Activated CD4-positive, alpha-beta memory T cell treated with anti-CD3 and anti-CD28 coated beads, Interleukin-2, amount 10 ng/mL, durations not matched to agents 7 days and 5 days (primary cell): ENCODE data around the gene OTUD5. TPM values are rescaled to one million over a fixed set of nuclear protein-coding genes. Genes with fewer than 3 reads are reported as not detected.

ENCODE experiments used
- CTCF ChIA-PET: fragments of 350-600 bp; sonication (Branson Sonifier 250); formaldehyde crosslinking; loops from one replicate; lab custom pipeline; 2021; ENCODE audit warnings: antibody characterized with exemption, inconsistent platforms; lab: Charles Lee
- POLR2A ChIA-PET: fragments of 350-600 bp; sonication (Branson Sonifier 250); formaldehyde crosslinking; loops from one replicate; lab custom pipeline; 2021; ENCODE audit warnings: antibody characterized with exemption; lab: Charles Lee
- DNase-seq: peaks from one replicate; pipeline ENCODE4 v3.0.0-alpha.2; 2020
- H3K27ac Mint-ChIP-seq: one replicate; pipeline ENCODE4 v1.8.0; 2021; ENCODE audit warnings: mild to moderate bottlenecking, mixed read lengths
- H3K27me3 Mint-ChIP-seq: one replicate; pipeline ENCODE4 v1.8.0; 2021; ENCODE audit warnings: mixed read lengths
- H3K36me3 Mint-ChIP-seq: one replicate; pipeline ENCODE4 v1.8.0; 2021; ENCODE audit warnings: low read depth, mixed read lengths
- H3K4me1 Mint-ChIP-seq: one replicate; pipeline ENCODE4 v1.8.0; 2021; ENCODE audit warnings: mixed read lengths
- H3K4me3 Mint-ChIP-seq: one replicate; pipeline ENCODE4 v1.8.0; 2021; ENCODE audit warnings: mild to moderate bottlenecking, mixed read lengths
- H3K9me3 Mint-ChIP-seq: one replicate; pipeline ENCODE4 v1.8.0; 2021; ENCODE audit warnings: mixed read lengths
- total RNA-seq, 2 experiments: library from RNA; stranded (reverse); gene quantifications; one replicate each; pipeline ENCODE4 v1.2.3, GENCODE V29; 2021

OTUD5 gene
- total RNA-seq, 2 experiments from 2014 or later, result 63.2 to 63.7 TPM

- H3K36me3 Mint-ChIP-seq, result peaks cover 11% of the 10 kb centered on the region
- CTCF ChIA-PET, result no interaction called here
- POLR2A ChIA-PET, result interaction anchor here (0.8 to 1.7 kb wide), 2 partner anchors 9 to 10 kb away, joined by 3 to 6 read pairs; no protein-coding TSS in a partner anchor
- no peaks in the 10 kb centered on the region for H3K9me3 Mint-ChIP-seq
- no peaks in the 10 kb centered on the region for H3K27me3 Mint-ChIP-seq
- peaks cover 15% of the 10 kb centered on the region for H3K4me1 Mint-ChIP-seq
- H3K4me3 Mint-ChIP-seq, result no peak overlapping the region
- no peak for DNase-seq
- H3K27ac Mint-ChIP-seq, result no peak overlapping the region
Observed at GRCh38 chrX:48968377-48968776, 11.0 kb upstream of the OTUD5 start.

- Mint-ChIP-seq H3K4me3 (no peak overlapping the region), H3K27ac (no peak overlapping the region), H3K27me3 (no peaks in the 10 kb centered on the region), H3K9me3 (no peaks in the 10 kb centered on the region), H3K4me1 (peaks cover 4% of the 10 kb centered on the region), H3K36me3 (peaks cover 3% of the 10 kb centered on the region)
- ChIA-PET CTCF (no interaction called here), POLR2A (no interaction called here)
- no peak for DNase-seq
Observed at GRCh38 chrX:48966796-48967579, 9.6 kb upstream of the OTUD5 start.

DNA sequence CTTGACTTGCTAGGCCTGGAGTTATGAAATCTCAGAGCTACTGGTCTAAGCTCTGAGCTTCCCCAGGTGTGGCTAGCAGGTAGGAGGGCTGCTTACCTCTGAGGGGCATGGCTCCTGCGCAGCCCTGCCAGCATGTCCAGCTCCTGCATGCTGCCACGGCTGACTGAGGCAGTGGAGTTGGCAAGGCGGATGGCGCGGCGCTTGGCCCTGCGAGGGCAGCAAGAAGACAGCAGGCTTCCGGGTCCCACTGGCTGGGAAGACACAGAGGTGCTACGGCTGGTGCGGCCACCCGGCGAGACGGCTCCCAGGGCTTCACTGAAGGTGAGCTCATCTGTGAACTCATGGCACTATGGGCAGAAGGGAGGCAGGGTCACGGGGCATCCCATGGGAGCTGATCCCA lies 8.6 kb upstream of the OTUD5 start:
- peaks cover 2% of the 10 kb centered on the region for H3K4me1 Mint-ChIP-seq
- ChIA-PET CTCF (no interaction called here), POLR2A (no interaction called here)
- no peaks in the 10 kb centered on the region for H3K9me3 Mint-ChIP-seq
- no peak overlapping the region for H3K4me3 Mint-ChIP-seq
- peaks cover 9% of the 10 kb centered on the region for H3K36me3 Mint-ChIP-seq
- H3K27me3 Mint-ChIP-seq, result no peaks in the 10 kb centered on the region
- H3K27ac Mint-ChIP-seq, result no peak overlapping the region
- no peak for DNase-seq

DNA sequence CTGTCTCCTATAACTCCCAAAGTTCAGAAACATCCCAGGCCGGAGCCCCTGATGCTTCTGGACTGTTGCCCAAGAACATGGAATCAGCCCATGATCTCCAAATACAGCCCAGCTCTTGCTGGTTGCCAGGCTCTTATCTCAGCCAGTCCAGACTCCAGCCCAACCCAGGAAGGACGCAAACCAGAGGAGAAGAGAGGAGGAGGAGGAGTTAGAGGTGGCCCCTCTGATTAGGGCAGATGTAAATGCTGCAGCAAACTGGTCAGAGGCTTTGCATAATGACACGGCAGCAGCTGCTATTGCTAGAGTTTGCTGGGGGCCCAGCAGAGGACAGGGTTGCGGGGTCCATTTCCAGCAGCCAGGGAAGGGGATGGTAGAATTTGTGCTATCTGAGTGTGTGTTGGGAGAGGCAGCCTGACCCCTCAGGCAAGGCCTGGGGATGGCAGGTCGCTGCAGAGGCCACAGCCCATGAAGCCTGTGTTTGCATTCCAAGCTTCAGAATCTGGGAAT lies 4.2 kb upstream of the OTUD5 start:
- H3K36me3 Mint-ChIP-seq, result peaks cover 9% of the 10 kb centered on the region

GRCh38 chrX:48960291-48960690 lies 2.9 kb upstream of the OTUD5 start:
- no peak for DNase-seq
- ChIA-PET POLR2A (interaction anchor here (1.4 to 6.8 kb wide), 3 partner anchors 18 to 160 kb away, joined by 3 to 125 read pairs (median 21); partner anchors contain the start of gene TFE3), CTCF (interaction anchor here (0.6 kb wide), 1 partner anchor 42 kb away, joined by 5 read pairs; the partner anchor contains the start of gene GRIPAP1)
- Mint-ChIP-seq H3K4me1 (peaks cover 29% of the 10 kb centered on the region), H3K9me3 (no peaks in the 10 kb centered on the region), H3K36me3 (peaks cover 12% of the 10 kb centered on the region), H3K27me3 (no peaks in the 10 kb centered on the region), H3K27ac (no peak overlapping the region), H3K4me3 (peak overlapping the region; percentile 36)

More for the DNA sequence above, 4.2 kb upstream of the OTUD5 start:
- Mint-ChIP-seq H3K9me3 (no peaks in the 10 kb centered on the region), H3K27me3 (no peaks in the 10 kb centered on the region), H3K4me1 (peaks cover 18% of the 10 kb centered on the region), H3K27ac (no peak overlapping the region), H3K4me3 (no peak overlapping the region)
- ChIA-PET POLR2A (no interaction called here), CTCF (no interaction called here)
- no peak for DNase-seq

DNA sequence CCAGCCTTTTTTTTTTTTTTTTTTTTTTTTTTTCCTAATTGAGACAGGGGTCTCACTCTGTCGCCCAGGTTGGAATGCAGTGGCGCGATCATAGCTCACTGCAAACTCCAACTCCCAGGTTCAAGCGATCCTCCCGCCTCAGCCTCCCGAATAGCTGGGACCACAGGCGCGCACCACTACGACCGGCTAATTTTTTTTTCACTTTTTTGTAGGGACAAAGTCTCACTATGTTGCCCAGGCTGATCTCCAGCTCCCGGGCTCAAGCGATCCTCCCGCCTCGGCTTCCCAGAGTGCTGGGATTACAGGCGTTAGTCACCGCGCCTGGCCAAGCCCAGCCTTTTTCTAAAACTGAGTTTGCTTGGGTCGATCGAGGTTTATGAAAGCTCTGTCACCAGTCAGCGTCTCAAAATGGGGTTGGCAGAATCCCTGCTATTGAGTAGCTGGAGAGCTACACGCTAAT lies 1.3 kb upstream of the OTUD5 start:
- DNase-seq, result peak; percentile 31
- Mint-ChIP-seq H3K9me3 (no peaks in the 10 kb centered on the region), H3K4me1 (peaks cover 43% of the 10 kb centered on the region), H3K4me3 (peak overlapping the region; percentile 98), H3K27me3 (no peaks in the 10 kb centered on the region), H3K27ac (peak overlapping the region; percentile 100), H3K36me3 (peaks cover 22% of the 10 kb centered on the region)
- CTCF ChIA-PET, result interaction anchor here (0.7 to 1.8 kb wide), 10 partner anchors 18 to 419 kb away, joined by 3 to 9 read pairs (median 4); partner anchors contain the start of genes GRIPAP1, TBC1D25 and TFE3
- POLR2A ChIA-PET, result interaction anchor here (0.9 to 6.8 kb wide), 18 partner anchors 9 to 282 kb away, joined by 3 to 125 read pairs (median 6); partner anchors contain the start of genes GRIPAP1, KCND1, PQBP1 and SLC35A2

- Mint-ChIP-seq H3K4me3 (peak overlapping the region; percentile 98), H3K27me3 (no peaks in the 10 kb centered on the region), H3K36me3 (peaks cover 22% of the 10 kb centered on the region), H3K27ac (peak overlapping the region; percentile 100), H3K4me1 (peaks cover 49% of the 10 kb centered on the region), H3K9me3 (no peaks in the 10 kb centered on the region)
- ChIA-PET POLR2A (interaction anchor here (0.7 to 6.8 kb wide), 17 partner anchors 11 to 318 kb away, joined by 3 to 125 read pairs (median 6); partner anchors contain the start of genes GRIPAP1, KCND1, PQBP1 and SLC35A2), CTCF (interaction anchor here (0.7 to 1.8 kb wide), 10 partner anchors 17 to 418 kb away, joined by 3 to 9 read pairs (median 4); partner anchors contain the start of genes GRIPAP1, TBC1D25 and TFE3)
- DNase-seq, result peak; percentile 94
Observed at GRCh38 chrX:48957827-48958634, 624 bp upstream of the OTUD5 start.

DNA sequence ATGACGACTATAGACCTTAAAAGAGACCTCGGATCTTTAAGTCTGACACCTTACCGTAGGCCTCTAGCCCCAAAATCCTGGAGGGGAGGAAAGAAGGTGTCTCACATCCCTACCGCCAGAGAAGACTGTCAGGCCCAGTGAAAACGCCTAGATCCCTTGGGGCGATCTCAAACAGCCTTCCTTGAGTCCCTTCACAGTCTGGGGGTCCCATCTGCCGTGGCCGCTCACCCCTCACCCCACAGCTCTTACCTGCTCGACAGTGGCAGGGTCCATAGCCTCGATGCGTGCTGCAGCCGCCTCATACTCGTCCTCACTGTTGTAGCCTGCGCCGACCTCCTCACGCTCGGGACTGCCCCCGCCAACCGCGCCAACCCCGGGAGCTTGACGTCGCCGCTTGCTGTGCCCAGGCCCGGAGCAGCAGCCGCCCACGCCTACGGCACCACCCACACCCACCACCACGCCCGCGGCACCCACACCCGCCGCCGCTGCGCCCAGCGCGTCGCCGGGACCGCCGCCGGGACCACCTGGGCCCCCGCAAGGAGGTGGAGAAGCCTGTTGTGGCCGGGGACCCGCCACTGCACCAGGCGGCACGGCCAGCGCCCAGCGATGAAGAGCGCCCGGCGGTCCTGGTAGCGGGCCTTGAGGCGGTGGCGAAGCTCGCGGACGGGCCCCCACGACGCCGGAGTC lies 536 bp downstream of the OTUD5 start:
- Mint-ChIP-seq H3K27me3 (no peaks in the 10 kb centered on the region), H3K9me3 (no peaks in the 10 kb centered on the region), H3K27ac (peak overlapping the region; percentile 78), H3K36me3 (peaks cover 27% of the 10 kb centered on the region), H3K4me3 (peak overlapping the region; percentile 78), H3K4me1 (peaks cover 60% of the 10 kb centered on the region)
- POLR2A ChIA-PET, result interaction anchor here (0.8 to 6.8 kb wide), 9 partner anchors 15 to 155 kb away, joined by 3 to 125 read pairs (median 10); partner anchors contain the start of genes HDAC6, SLC35A2 and TFE3
- DNase-seq, result peak; percentile 53
- CTCF ChIA-PET, result interaction anchor here (0.7 to 3.0 kb wide), 2 partner anchors 11 to 261 kb away, joined by 3 to 9 read pairs; no protein-coding TSS in a partner anchor

GRCh38 chrX:48948589-48948988 lies 8.8 kb downstream of the OTUD5 start:
- Mint-ChIP-seq H3K4me3 (no peak overlapping the region), H3K27ac (no peak overlapping the region), H3K4me1 (peaks cover 49% of the 10 kb centered on the region), H3K9me3 (no peaks in the 10 kb centered on the region), H3K27me3 (no peaks in the 10 kb centered on the region), H3K36me3 (peaks cover 16% of the 10 kb centered on the region)
- ChIA-PET CTCF (interaction anchor here (1.5 kb wide), 1 partner anchor 12 kb away, joined by 5 read pairs; no protein-coding TSS in a partner anchor), POLR2A (interaction anchor here (2.8 kb wide), 1 partner anchor 9 kb away, joined by 15 read pairs; no protein-coding TSS in a partner anchor)
- no peak for DNase-seq

DNA sequence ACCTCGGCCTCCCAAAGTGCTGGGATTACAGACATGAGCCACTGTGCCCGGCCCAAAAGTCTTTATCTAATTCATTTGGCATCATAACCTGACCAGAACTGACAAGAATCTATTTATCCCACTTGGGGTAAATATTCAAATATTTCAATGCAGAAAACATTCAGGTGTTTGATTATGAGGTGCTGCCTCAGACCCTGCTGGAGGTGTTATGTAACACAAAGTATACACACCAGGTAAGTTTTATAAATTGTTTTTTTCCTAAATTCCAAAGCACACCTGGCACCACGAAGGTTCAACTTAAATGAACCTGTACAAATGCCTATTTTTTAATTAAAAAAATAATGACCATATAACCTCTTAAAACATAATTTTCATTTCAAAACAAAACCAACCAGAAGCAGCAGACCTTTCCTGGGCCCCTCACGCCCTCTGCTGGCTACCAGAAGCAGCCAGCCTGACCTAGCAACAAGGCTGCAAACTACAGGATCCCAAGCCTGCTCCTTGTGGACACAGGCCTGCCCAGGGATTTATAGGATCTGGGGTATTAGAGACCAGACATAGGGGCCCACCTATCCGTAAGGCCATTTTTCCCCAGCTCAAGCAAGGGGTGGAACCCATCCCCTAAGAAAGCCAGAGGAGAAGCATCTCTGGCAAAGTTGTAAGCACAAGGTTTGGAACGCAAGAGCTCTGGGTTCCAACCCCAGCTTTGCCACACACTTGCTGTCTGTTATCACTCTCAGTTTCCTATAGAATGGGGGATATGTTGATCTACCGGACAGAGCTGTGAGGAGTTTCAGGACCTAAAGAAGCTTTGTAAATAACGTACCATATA lies 11.7 kb downstream of the OTUD5 start:
- no peaks in the 10 kb centered on the region for H3K27me3 Mint-ChIP-seq
- H3K4me3 Mint-ChIP-seq, result no peak overlapping the region
- peak; percentile 59 for DNase-seq
- CTCF ChIA-PET, result interaction anchor here (0.7 to 2.7 kb wide), 12 partner anchors 9 to 371 kb away, joined by 3 to 11 read pairs (median 5); partner anchors contain the start of genes PIM2, PQBP1, RBM3 and SLC35A2
- peaks cover 29% of the 10 kb centered on the region for H3K36me3 Mint-ChIP-seq
- H3K27ac Mint-ChIP-seq, result peak overlapping the region; percentile 68
- no peaks in the 10 kb centered on the region for H3K9me3 Mint-ChIP-seq
- POLR2A ChIA-PET, result interaction anchor here (0.9 to 12.8 kb wide), 3 partner anchors 8 to 30 kb away, joined by 3 to 415 read pairs (median 125); partner anchors contain the start of genes OTUD5, PIM2 and SLC35A2
- peaks cover 57% of the 10 kb centered on the region for H3K4me1 Mint-ChIP-seq

- peaks cover 80% of the 10 kb centered on the region for H3K4me1 Mint-ChIP-seq
- peaks cover 27% of the 10 kb centered on the region for H3K36me3 Mint-ChIP-seq
- POLR2A ChIA-PET, result interaction anchor here (1.6 to 12.8 kb wide), 4 partner anchors 10 to 141 kb away, joined by 3 to 415 read pairs (median 66); partner anchors contain the start of genes HDAC6, OTUD5, PIM2 and SLC35A2
- no peaks in the 10 kb centered on the region for H3K9me3 Mint-ChIP-seq
- no peak for DNase-seq
- peak overlapping the region; percentile 91 for H3K27ac Mint-ChIP-seq
- peak overlapping the region; percentile 46 for H3K4me3 Mint-ChIP-seq
- no peaks in the 10 kb centered on the region for H3K27me3 Mint-ChIP-seq
- CTCF ChIA-PET, result interaction anchor here (0.9 to 1.4 kb wide), 3 partner anchors 10 to 294 kb away, joined by 3 to 4 read pairs (median 4); no protein-coding TSS in a partner anchor
Observed at GRCh38 chrX:48942895-48943294, 14.5 kb downstream of the OTUD5 start.
